ENCODE measurements around the gene USP32. TPM values are rescaled to one million over a fixed set of nuclear protein-coding genes. Genes with fewer than 3 reads are reported as not detected.
A peak's percentile ranks its signal among the peaks of the same experiment; 100 is the strongest.

Gene USP32
- total RNA-seq, 1 experiment from 2014 or later = 73.5 TPM

DNA sequence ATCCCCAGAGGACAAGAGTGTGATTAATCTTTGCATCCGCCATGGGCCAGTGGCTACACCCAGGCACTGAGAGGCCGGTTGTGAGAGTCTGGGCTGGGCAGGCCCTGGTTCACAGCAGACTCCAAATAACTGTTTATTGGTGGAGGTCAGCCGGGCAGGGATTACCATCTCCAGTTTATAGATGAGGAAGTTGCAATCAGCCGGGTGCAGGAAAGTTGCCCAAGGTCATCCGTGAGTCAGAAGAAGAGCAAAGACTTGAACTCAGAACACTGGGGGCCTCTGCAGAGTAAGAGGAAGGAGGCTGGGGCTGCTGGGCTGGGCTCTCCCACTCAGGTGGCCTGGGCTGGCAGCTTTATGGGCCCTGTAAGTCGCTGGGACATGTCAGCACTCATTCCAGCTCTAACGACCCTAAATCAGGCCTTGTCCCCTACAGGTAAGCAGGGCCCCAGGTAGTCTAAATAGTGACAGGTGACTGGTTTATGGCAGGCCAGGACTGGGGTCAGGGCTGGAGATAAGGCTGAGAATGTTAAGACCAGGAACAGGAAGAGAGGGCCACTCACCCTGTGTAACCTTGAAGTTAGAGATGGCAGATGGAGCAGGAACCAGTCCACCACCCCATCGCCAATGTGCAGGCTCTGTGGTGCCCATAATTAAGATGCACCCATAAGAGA lies 244.2 kb downstream of the USP32 start:
- H2BK15ac ChIP-seq (ENCODE audit: low read depth, low read length) = no peak overlapping the region
- no peak overlapping the region for H2BK120ac ChIP-seq (ENCODE audit: low read depth, low read length, poor library complexity, severe bottlenecking)
- peaks cover 24% of the 10 kb centered on the region for H3K4me1 ChIP-seq (ENCODE audit: insufficient read depth, low read length)
- no peaks in the 10 kb centered on the region for H3K36me3 Mint-ChIP-seq (ENCODE audit: insufficient read depth in 1 of 3, low read depth in 3 of 3)
- H4K5ac ChIP-seq (ENCODE audit: insufficient read length, low read depth, low read length) = no peak overlapping the region
- no peaks in the 10 kb centered on the region for H4K20me1 ChIP-seq (ENCODE audit: control insufficient read depth, insufficient read depth, insufficient read length)
- H2BK5ac ChIP-seq (ENCODE audit: insufficient read length, low read length) = no peak overlapping the region
- TF ChIP-seq, protein P1, sequence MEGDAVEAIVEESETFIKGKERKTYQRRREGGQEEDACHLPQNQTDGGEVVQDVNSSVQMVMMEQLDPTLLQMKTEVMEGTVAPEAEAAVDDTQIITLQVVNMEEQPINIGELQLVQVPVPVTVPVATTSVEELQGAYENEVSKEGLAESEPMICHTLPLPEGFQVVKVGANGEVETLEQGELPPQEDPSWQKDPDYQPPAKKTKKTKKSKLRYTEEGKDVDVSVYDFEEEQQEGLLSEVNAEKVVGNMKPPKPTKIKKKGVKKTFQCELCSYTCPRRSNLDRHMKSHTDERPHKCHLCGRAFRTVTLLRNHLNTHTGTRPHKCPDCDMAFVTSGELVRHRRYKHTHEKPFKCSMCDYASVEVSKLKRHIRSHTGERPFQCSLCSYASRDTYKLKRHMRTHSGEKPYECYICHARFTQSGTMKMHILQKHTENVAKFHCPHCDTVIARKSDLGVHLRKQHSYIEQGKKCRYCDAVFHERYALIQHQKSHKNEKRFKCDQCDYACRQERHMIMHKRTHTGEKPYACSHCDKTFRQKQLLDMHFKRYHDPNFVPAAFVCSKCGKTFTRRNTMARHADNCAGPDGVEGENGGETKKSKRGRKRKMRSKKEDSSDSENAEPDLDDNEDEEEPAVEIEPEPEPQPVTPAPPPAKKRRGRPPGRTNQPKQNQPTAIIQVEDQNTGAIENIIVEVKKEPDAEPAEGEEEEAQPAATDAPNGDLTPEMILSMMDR (conservative IDR thresholded peaks at IDR 0.05) = no peak
- peaks cover 14% of the 10 kb centered on the region for H3K27me3 ChIP-seq (ENCODE audit: insufficient read depth, low read length)
- DNase-seq = no peak
- H2AK5ac ChIP-seq (ENCODE audit: insufficient read length, low read length) = no peak overlapping the region
- no peaks in the 10 kb centered on the region for H3K79me2 ChIP-seq (ENCODE audit: insufficient read depth, low read length)
- H2AFZ ChIP-seq (ENCODE audit: low read length) = no peak overlapping the region
- no peaks in the 10 kb centered on the region for H3K79me1 ChIP-seq (ENCODE audit: insufficient read depth, low read depth, low read length, poor library complexity, severe bottlenecking)
- WGBS (ENCODE audit: extremely low coverage, insufficient read length, low lambda C conversion rate) = no CpG with 5 or more reads among the region's 8 CpGs
- no peak overlapping the region for H3K14ac ChIP-seq (ENCODE audit: insufficient read depth, low read length)
- H4K91ac ChIP-seq (ENCODE audit: insufficient read length, low read depth, low read length) = no peak overlapping the region
- no peak overlapping the region for H2BK20ac ChIP-seq (ENCODE audit: low read depth, low read length, poor library complexity, severe bottlenecking)
- no peak overlapping the region for H3K18ac ChIP-seq (ENCODE audit: insufficient read length, low read depth, low read length)
- peaks cover 85% of the 10 kb centered on the region for H3K27me3 Mint-ChIP-seq (ENCODE audit: low read depth)
- H3K9ac ChIP-seq (ENCODE audit: extremely low read depth, insufficient read length, low read length) = no peak overlapping the region
- no peak overlapping the region for H4K8ac ChIP-seq (replicated peaks; ENCODE audit: insufficient read length, low read depth, low read length)
- no peak overlapping the region; a peak in 1 of 5 replicates for H3K4me3 Mint-ChIP-seq
- H2BK12ac ChIP-seq (ENCODE audit: insufficient read length, low read depth, low read length) = no peak overlapping the region
- H3K9me3 ChIP-seq (ENCODE audit: control insufficient read depth, low read depth, low read length) = no peaks in the 10 kb centered on the region
- H3K4me2 ChIP-seq (ENCODE audit: insufficient read depth, insufficient read length, low read length) = no peak overlapping the region
- no peak overlapping the region for H3K27ac ChIP-seq (ENCODE audit: insufficient read length, low read depth, low read length)
- no peak overlapping the region for H3K4ac ChIP-seq (ENCODE audit: low read depth, low read length)
- no peak overlapping the region for H3T11ph ChIP-seq (ENCODE audit: low read length)
- H3K4me1 Mint-ChIP-seq = peaks cover 51 to 71% of the 10 kb centered on the region in 2 experiments
- H3K27ac Mint-ChIP-seq = peak overlapping the region in 1 of 3 experiments; percentile 72; a peak in 1 of 7 replicates
- H3K9me3 Mint-ChIP-seq = no peaks in the 10 kb centered on the region; a peak in 1 of 5 replicates
- no peak overlapping the region for H3K56ac ChIP-seq (ENCODE audit: insufficient read length, low read depth, low read length)
- peaks cover 6% of the 10 kb centered on the region for H3K23me2 ChIP-seq (ENCODE audit: insufficient read length, low read depth, low read length, poor library complexity, severe bottlenecking)
- no peak overlapping the region for H3K23ac ChIP-seq (ENCODE audit: insufficient read length, low read depth, low read length)
